Mammary epithelial cell (primary cell): ENCODE results near the gene CYTH4.

Experiments used
- EZH2 ChIP-seq: IDR thresholded peaks from 2 replicates; pipeline ENCODE4 v1.6.1; 2012; ENCODE audit warnings: low read length, inconsistent platforms, borderline replicate concordance
- TF ChIP-seq, protein P1 (sequence below), 2 donors: IDR thresholded peaks in 1 of 2; conservative IDR thresholded peaks in 1 of 2; 2 replicates each; pipeline ENCODE4 v1.5.1; 2011 to 2012; ENCODE audit warnings: inconsistent platforms in 2 of 2, low read length in 2 of 2, mild to moderate bottlenecking in 2 of 2, control low read depth in 1 of 2, low read depth in 1 of 2; ENCODE audit not compliant: insufficient read depth in 1 of 2; ENCODE audit errors: extremely low read depth in 1 of 2

DNA sequence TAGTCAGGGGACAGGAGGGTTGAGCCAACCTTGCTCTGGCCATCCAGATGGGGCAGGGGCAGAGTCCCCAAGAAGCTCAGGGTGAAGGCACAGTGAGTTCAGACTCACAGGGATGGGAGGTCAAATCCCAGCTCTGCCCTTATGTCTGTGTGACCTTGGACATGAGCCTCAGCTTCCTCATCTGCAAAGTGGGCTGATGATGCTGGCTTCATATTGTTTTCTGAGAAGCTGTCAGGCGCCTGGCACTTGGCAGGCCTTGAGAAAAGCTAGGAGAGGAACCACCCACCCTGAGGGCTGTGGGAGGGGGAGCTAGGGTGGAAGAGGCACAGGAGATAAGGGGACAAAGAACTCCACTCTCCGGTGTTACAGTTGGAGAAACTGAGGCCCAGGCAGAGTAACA lies 23.6 kb downstream of the CYTH4 start:
- no peak for TF ChIP-seq EZH2
- TF ChIP-seq, protein P1, sequence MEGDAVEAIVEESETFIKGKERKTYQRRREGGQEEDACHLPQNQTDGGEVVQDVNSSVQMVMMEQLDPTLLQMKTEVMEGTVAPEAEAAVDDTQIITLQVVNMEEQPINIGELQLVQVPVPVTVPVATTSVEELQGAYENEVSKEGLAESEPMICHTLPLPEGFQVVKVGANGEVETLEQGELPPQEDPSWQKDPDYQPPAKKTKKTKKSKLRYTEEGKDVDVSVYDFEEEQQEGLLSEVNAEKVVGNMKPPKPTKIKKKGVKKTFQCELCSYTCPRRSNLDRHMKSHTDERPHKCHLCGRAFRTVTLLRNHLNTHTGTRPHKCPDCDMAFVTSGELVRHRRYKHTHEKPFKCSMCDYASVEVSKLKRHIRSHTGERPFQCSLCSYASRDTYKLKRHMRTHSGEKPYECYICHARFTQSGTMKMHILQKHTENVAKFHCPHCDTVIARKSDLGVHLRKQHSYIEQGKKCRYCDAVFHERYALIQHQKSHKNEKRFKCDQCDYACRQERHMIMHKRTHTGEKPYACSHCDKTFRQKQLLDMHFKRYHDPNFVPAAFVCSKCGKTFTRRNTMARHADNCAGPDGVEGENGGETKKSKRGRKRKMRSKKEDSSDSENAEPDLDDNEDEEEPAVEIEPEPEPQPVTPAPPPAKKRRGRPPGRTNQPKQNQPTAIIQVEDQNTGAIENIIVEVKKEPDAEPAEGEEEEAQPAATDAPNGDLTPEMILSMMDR (conservative IDR thresholded peaks at IDR 0.05 in 1 of 2, IDR thresholded peaks at IDR 0.05 in 1 of 2; ENCODE audit: extremely low read depth in 1 of 2, insufficient read depth in 1 of 2, low read depth in 1 of 2, low read length in 2 of 2), result no peak
